ENCODE measurements around the gene TMCC2. TPM values are rescaled to one million over a fixed set of nuclear protein-coding genes. Genes with fewer than 3 reads are reported as not detected.

The TMCC2 gene
- total and polyA plus RNA-seq, 2 of the 8 experiments (the other 6 are each of a cell fraction or from before 2014, with no cell fraction given) = 6.7 to 6.8 TPM

- no peaks in the 10 kb centered on the region for H3K9me3 ChIP-seq (ENCODE audit: insufficient read depth in 2 of 2, low read depth in 1 of 2, low read length in 1 of 2)
- no peak overlapping the region for H3K4me3 ChIP-seq (ENCODE audit: extremely low read depth in 1 of 4, insufficient read depth in 2 of 4, low read depth in 3 of 4, low read length in 4 of 4)
- H3K36me3 ChIP-seq (ENCODE audit: control insufficient read depth in 2 of 4, insufficient read depth in 4 of 4, low read length in 3 of 4) = peaks cover 0 to 4% (median 0%) of the 10 kb centered on the region in 4 experiments; a peak in 1 of 8 replicates
- no peak for DNase-seq (ENCODE audit: low read depth in 1 of 2, low spot score in 2 of 2)
- POLR2A ChIA-PET (ENCODE audit: partially characterized antibody) = interaction anchor here (0.6 to 7.4 kb wide), 13 partner anchors 16 to 1415 kb away, joined by 3 to 85 read pairs (median 4); partner anchors contain the start of gene NUAK2
- TF ChIP-seq RAD21 (IDR thresholded peaks at IDR 0.05 in 1 of 2, conservative IDR thresholded peaks at IDR 0.05 in 1 of 2; ENCODE audit: low read depth in 2 of 2, low read length in 2 of 2) = peak in 1 of 2 experiments; percentile 25; a peak in 2 of 4 replicates
- no peak for TF ChIP-seq HDAC6 (IDR thresholded peaks at IDR 0.05; ENCODE audit: low read depth, low read length)
- H2BK20ac ChIP-seq (ENCODE audit: low read length) = 0 out of 2 replicates have a peak overlapping the region, but pooled peaks have one; percentile 86
- H4K5ac ChIP-seq (ENCODE audit: insufficient read length, low read depth, low read length) = no peak overlapping the region
- peaks cover 0 to 2% of the 10 kb centered on the region in 2 experiments for H4K20me1 ChIP-seq (replicated peaks in 1 of 2; ENCODE audit: control insufficient read depth in 1 of 2, insufficient read depth in 2 of 2, low read length in 2 of 2)
- peak overlapping the region; percentile 82 for H2BK12ac ChIP-seq (ENCODE audit: low read depth, low read length)
- H4K91ac ChIP-seq (replicated peaks; ENCODE audit: insufficient read length, low read length) = peak overlapping the region; percentile 3
- H2BK5ac ChIP-seq (ENCODE audit: low read depth, low read length) = peak overlapping the region; percentile 21; the same call in 1 of the 2 replicates
- no peak overlapping the region for H3K23ac ChIP-seq (ENCODE audit: insufficient read length)
- CTCF ChIA-PET (ENCODE audit: partially characterized antibody) = interaction anchor here (1.2 to 42.6 kb wide), 8 partner anchors 9 to 249 kb away, joined by 3 to 2424 read pairs (median 13); partner anchors contain the start of genes KLHDC8A, NUAK2 and TMCC2
- H2AFZ ChIP-seq (ENCODE audit: low read length) = no peak overlapping the region
- H3K9ac ChIP-seq (replicated peaks in 1 of 4; ENCODE audit: extremely low read depth in 1 of 4, low read depth in 3 of 4, low read length in 3 of 4) = no peak overlapping the region
- peak overlapping the region; percentile 59 for H3K4ac ChIP-seq (replicated peaks; ENCODE audit: insufficient read length, low read depth, low read length)
- H3K27me3 ChIP-seq (replicated peaks in 1 of 4; ENCODE audit: control insufficient read depth in 3 of 4, extremely low read depth in 1 of 4, insufficient read depth in 3 of 4, low read length in 3 of 4) = no peaks in the 10 kb centered on the region
- H3K79me1 ChIP-seq (ENCODE audit: low read depth, low read length) = no peaks in the 10 kb centered on the region
- peaks cover 5 to 19% (median 11%) of the 10 kb centered on the region in 4 experiments; a peak in 6 of 7 replicates for H3K4me1 ChIP-seq (replicated peaks in 1 of 4; ENCODE audit: control insufficient read depth in 3 of 4, insufficient read depth in 4 of 4, low read length in 3 of 4)
- H2AK5ac ChIP-seq (ENCODE audit: low read depth, low read length) = peak overlapping the region; percentile 57
- no peak overlapping the region for H3K27ac ChIP-seq (ENCODE audit: low read depth, low read length)
- no peak overlapping the region for H3K56ac ChIP-seq (replicated peaks; ENCODE audit: insufficient read length, low read depth, low read length)
- H2BK15ac ChIP-seq (ENCODE audit: low read length) = peak overlapping the region; percentile 92
- no peak overlapping the region for H3K4me2 ChIP-seq (ENCODE audit: insufficient read depth in 1 of 2, low read depth in 2 of 2, low read length in 2 of 2)
- no peaks in the 10 kb centered on the region for H3K79me2 ChIP-seq (ENCODE audit: control insufficient read depth in 1 of 2, insufficient read depth in 2 of 2, low read length in 2 of 2)
- no peak for FAIRE-seq
- WGBS, 2 experiments (ENCODE audit: extremely low coverage in 1 of 2, insufficient coverage in 1 of 2, insufficient read length in 1 of 2, insufficient replicate concordance in 2 of 2, low coverage in 1 of 2, low lambda C conversion rate in 2 of 2, missing lambda C conversion rate in 1 of 2) = 85% methylated on average over 3 of the region's 3 CpGs; no CpG with 5 or more reads in 1 of the 2 experiments
- no peak overlapping the region for H4K8ac ChIP-seq (ENCODE audit: extremely low read depth, insufficient read depth, low read length)
- no peak overlapping the region for H2BK120ac ChIP-seq (replicated peaks; ENCODE audit: low read depth, low read length)
- H3K14ac ChIP-seq (ENCODE audit: insufficient read length) = no peak overlapping the region
- H3K23me2 ChIP-seq (ENCODE audit: low read depth, low read length) = no peaks in the 10 kb centered on the region
- peak overlapping the region; percentile 2; the same call in 1 of the 2 replicates for H3K18ac ChIP-seq (ENCODE audit: extremely low read depth, low read length)
These were observed 47.4 kb downstream of the TMCC2 start for GRCh38 chr1:205275133-205275532.

Measured in H1 (cell line).